Purkinje cell (primary cell): Measurements from ENCODE around the gene TLE3. TPM values are rescaled to one million over a fixed set of nuclear protein-coding genes. Genes with fewer than 3 reads are reported as not detected.

Experiments
- polyA plus RNA-seq: library from polyadenylated mRNA; unstranded; fragments of >200 nt; fragmentation: Nextera tagmentation; gene quantifications from 2 replicates; pipeline ENCODE4 v1.2.1, GENCODE V29; 2014

The TLE3 gene
- polyA plus RNA-seq, result 1.7 and 2.7 TPM in 2 replicates

GRCh38 chr15:70097321-70098152 is at the start of gene TLE3:
TLE3 (minus strand) TSS chr15:70097917; CDS start chr15:70096798, 1,119 bp downstream.

